CD14-positive monocyte (primary cell): Measurements from ENCODE around the gene PRLR. TPM values are rescaled to one million over a fixed set of nuclear protein-coding genes. Genes with fewer than 3 reads are reported as not detected.

Experiments used
- DNase-seq, 3 donors: peaks; one replicate each; pipeline ENCODE4 v3.0.0-alpha.2; 2011 to 2022
- H2AFZ ChIP-seq: 2 replicates; pipeline ENCODE4 v1.6.0; 2012; ENCODE audit warnings: mild to moderate bottlenecking, low read depth, low read length, inconsistent platforms; ENCODE audit not compliant: insufficient read depth, poor library complexity, severe bottlenecking
- H3K27ac ChIP-seq, 2 donors: 1 replicate in 1 of 2; 2 replicates in 1 of 2; pipeline ENCODE4 v1.5.1; 2012 to 2013; ENCODE audit warnings: low read length in 2 of 2, control low read depth in 1 of 2, inconsistent platforms in 1 of 2, low read depth in 1 of 2, mild to moderate bottlenecking in 1 of 2
- H3K27me3 ChIP-seq, 2 donors: one replicate each; pipeline versions ENCODE4 v1.6.0 to v1.6.1; 2011 to 2013; ENCODE audit warnings: low read length in 2 of 2; ENCODE audit not compliant: control insufficient read depth in 2 of 2, insufficient read depth in 2 of 2
- H3K36me3 ChIP-seq, 2 donors: replicated peaks in 1 of 2; 1 replicate in 1 of 2; 2 replicates in 1 of 2; pipeline versions ENCODE4 v1.5.1 to v1.6.1; 2012 to 2013; ENCODE audit warnings: low read length in 2 of 2, control low read depth in 1 of 2, inconsistent platforms in 1 of 2, mild to moderate bottlenecking in 1 of 2; ENCODE audit not compliant: insufficient read depth in 2 of 2, control insufficient read depth in 1 of 2
- H3K4me1 ChIP-seq, 2 donors: 1 replicate in 1 of 2; 2 replicates in 1 of 2; pipeline versions ENCODE4 v1.5.1 to v1.6.1; 2012 to 2013; ENCODE audit warnings: low read length in 2 of 2, control low read depth in 1 of 2, inconsistent platforms in 1 of 2, mild to moderate bottlenecking in 1 of 2, moderate library complexity in 1 of 2; ENCODE audit not compliant: insufficient read depth in 2 of 2, control insufficient read depth in 1 of 2
- H3K4me2 ChIP-seq: replicated peaks from 2 replicates; pipeline ENCODE3; 2012; ENCODE audit warnings: low read length, moderate library complexity, mild to moderate bottlenecking; ENCODE audit not compliant: poor library complexity, severe bottlenecking; ENCODE audit errors: extremely low read depth
- H3K4me3 ChIP-seq, 3 experiments: fragments of 200-600 bp in 1 of 3; sonication (generic) in 1 of 3; replicated peaks in 1 of 3; 1 replicate in 2 of 3; 2 replicates in 1 of 3; pipeline ENCODE4 v1.5.1; 2011 to 2013; ENCODE audit warnings: low read length in 3 of 3, mild to moderate bottlenecking in 3 of 3, control low read depth in 2 of 3, low read depth in 2 of 3, inconsistent platforms in 1 of 3, moderate library complexity in 1 of 3
- H3K79me2 ChIP-seq: 2 replicates; pipeline ENCODE4 v1.6.0; 2012; ENCODE audit warnings: mild to moderate bottlenecking, control low read depth, inconsistent platforms, low read length, moderate library complexity; ENCODE audit not compliant: insufficient read depth
- H3K9ac ChIP-seq: 2 replicates; pipeline ENCODE4 v1.6.0; 2017; ENCODE audit warnings: low read length, mild to moderate bottlenecking; ENCODE audit not compliant: insufficient read depth, poor library complexity, severe bottlenecking
- H3K9me3 ChIP-seq, 2 donors: replicated peaks in 1 of 2; 1 replicate in 1 of 2; 2 replicates in 1 of 2; pipeline versions ENCODE4 v1.5.1 to v1.6.1; 2012 to 2013; ENCODE audit warnings: low read length in 2 of 2, control low read depth in 1 of 2; ENCODE audit not compliant: control insufficient read depth in 1 of 2, insufficient read depth in 1 of 2
- H4K20me1 ChIP-seq: 2 replicates; pipeline ENCODE4 v1.6.0; 2012; ENCODE audit warnings: mild to moderate bottlenecking, low read length, control low read depth, moderate library complexity; ENCODE audit not compliant: insufficient read depth
- H3K27ac Mint-ChIP-seq, 7 donors: one replicate each; pipeline ENCODE4 v1.8.0; 2020; ENCODE audit warnings: mild to moderate bottlenecking in 7 of 7, mixed read lengths in 7 of 7, moderate library complexity in 6 of 7, inconsistent platforms in 2 of 7
- H3K27me3 Mint-ChIP-seq, 3 donors: one replicate each; pipeline ENCODE4 v1.8.0; 2021 to 2022; ENCODE audit warnings: low read depth in 3 of 3, mild to moderate bottlenecking in 3 of 3, mixed read lengths in 3 of 3, moderate library complexity in 3 of 3, inconsistent platforms in 1 of 3
- H3K36me3 Mint-ChIP-seq, 2 donors: one replicate each; pipeline ENCODE4 v1.8.0; 2020; ENCODE audit warnings: mixed read lengths in 2 of 2, inconsistent platforms in 1 of 2, mild to moderate bottlenecking in 1 of 2
- H3K4me1 Mint-ChIP-seq: one replicate; pipeline ENCODE4 v1.8.0; 2020; ENCODE audit warnings: mild to moderate bottlenecking, mixed read lengths
- H3K4me3 Mint-ChIP-seq, 2 donors: one replicate each; pipeline ENCODE4 v1.8.0; 2020; ENCODE audit warnings: mild to moderate bottlenecking in 2 of 2, mixed read lengths in 2 of 2, moderate library complexity in 1 of 2
- H3K9me3 Mint-ChIP-seq, 7 donors: one replicate each; pipeline ENCODE4 v1.8.0; 2020 to 2022; ENCODE audit warnings: mixed read lengths in 7 of 7, mild to moderate bottlenecking in 6 of 7, moderate library complexity in 6 of 7, inconsistent platforms in 2 of 7
- CTCF ChIP-seq: fragments of 200-600 bp; IDR thresholded peaks from one replicate; pipeline ENCODE4 v1.8.0; 2022; ENCODE audit warnings: antibody characterized with exemption, mild to moderate bottlenecking
- WGBS: methylation state at CpG from one replicate; pipeline ENCODE4 v1.1.5; 2013; ENCODE audit warnings: missing lambda C conversion rate; ENCODE audit not compliant: insufficient coverage; 5-methylcytosine and 5-hydroxymethylcytosine counted together
- intact Hi-C, 2 donors: fragments of 100-400 bp; cut with micrococcal nuclease; formaldehyde crosslinking; loops; one replicate each; pipeline versions ENCODE4 v1.15.0 to v1.15.1; 2023
- polyA plus RNA-seq, 3 donors: library from polyadenylated mRNA; depleted of rRNA in 1 of 3; unstranded in 2 of 3; stranded (reverse) in 1 of 3; fragments of 300-500 nt in 2 of 3; fragments of >200 nt in 1 of 3; fragmentation: Illumina TruSeq in 2 of 3; gene quantifications; 1 replicate in 2 of 3; 2 replicates in 1 of 3; pipeline ENCODE4 v1.2.3, GENCODE V29; 2012 to 2021

PRLR gene
- polyA plus RNA-seq, 3 donors, result 0.12 to 1.7 (median 0.88) TPM

GRCh38 chr5:35227720-35228119 lies 2.6 kb downstream of the PRLR start:
- Histone ChIP-seq H3K36me3 (no peaks in the 10 kb centered on the region), H2AFZ (no peak overlapping the region), H3K4me2 (no peak overlapping the region), H3K27me3 (no peaks in the 10 kb centered on the region), H3K9me3 (no peaks in the 10 kb centered on the region), H3K9ac (no peak overlapping the region), H3K4me3 (no peak overlapping the region), H3K27ac (no peak overlapping the region), H3K4me1 (peaks cover 27 to 43% of the 10 kb centered on the region in 2 donors), H3K79me2 (peaks cover 73% of the 10 kb centered on the region), H4K20me1 (no peaks in the 10 kb centered on the region)
- H3K4me3 Mint-ChIP-seq, result peak overlapping the region in 1 of 2 donors; percentile 3
- TF ChIP-seq CTCF, result no peak
- no peak overlapping the region for H3K27ac Mint-ChIP-seq
- H3K27me3 Mint-ChIP-seq, result peaks cover 2 to 5% (median 4%) of the 10 kb centered on the region in 3 donors
- no peak for DNase-seq
- intact Hi-C loops, result no loop called here
- peaks cover 0 to 2% (median 0%) of the 10 kb centered on the region in 7 donors for H3K9me3 Mint-ChIP-seq
- peaks cover 6 to 11% of the 10 kb centered on the region in 2 donors for H3K36me3 Mint-ChIP-seq
- no CpG with 5 or more reads among the region's 4 CpGs for WGBS
- H3K4me1 Mint-ChIP-seq, result peaks cover 65% of the 10 kb centered on the region

- Histone ChIP-seq H3K79me2 (peaks cover 99% of the 10 kb centered on the region), H3K9me3 (no peaks in the 10 kb centered on the region), H3K4me2 (no peak overlapping the region), H2AFZ (no peak overlapping the region), H3K9ac (no peak overlapping the region), H3K4me3 (no peak overlapping the region), H3K36me3 (no peaks in the 10 kb centered on the region), H3K4me1 (peaks cover 16 to 27% of the 10 kb centered on the region in 2 donors), H3K27ac (no peak overlapping the region), H4K20me1 (no peaks in the 10 kb centered on the region), H3K27me3 (no peaks in the 10 kb centered on the region)
- Mint-ChIP-seq H3K4me3 (no peak overlapping the region), H3K27ac (no peak overlapping the region), H3K27me3 (peaks cover 0 to 2% (median 1%) of the 10 kb centered on the region in 3 donors), H3K36me3 (peaks cover 7 to 17% of the 10 kb centered on the region in 2 donors), H3K9me3 (peaks cover 0 to 2% (median 0%) of the 10 kb centered on the region in 7 donors), H3K4me1 (peaks cover 56% of the 10 kb centered on the region)
- intact Hi-C loops, result no loop called here
- DNase-seq, result no peak
- WGBS, result 100% methylated on average over 5 of the region's 7 CpGs
- TF ChIP-seq CTCF, result no peak
Measured at GRCh38 chr5:35223787-35224395, 6.4 kb downstream of the PRLR start.
